ENCODE measurements around the gene MYO15A. TPM values are rescaled to one million over a fixed set of nuclear protein-coding genes. Genes with fewer than 3 reads are reported as not detected.

MYO15A gene
- total RNA-seq, 1 experiment from 2014 or later = 3.5 TPM

- Histone ChIP-seq H2AFZ (no peak overlapping the region), H3K9me3 (ENCODE audit: insufficient read depth, low read depth) (no peaks in the 10 kb centered on the region), H3F3A (ENCODE audit: insufficient read depth, low read depth) (0 out of 2 replicates have a peak, but pooled peaks cover 13% of the 10 kb centered on the region), H3K9me2 (ENCODE audit: insufficient read depth) (no peaks in the 10 kb centered on the region), H3K27me3 (ENCODE audit: insufficient read depth, low read depth) (no peaks in the 10 kb centered on the region), H3K79me2 (ENCODE audit: low read depth) (no peaks in the 10 kb centered on the region), H4K20me1 (ENCODE audit: insufficient read depth) (no peaks in the 10 kb centered on the region), H3K27ac (no peak overlapping the region), H3K4me2 (no peak overlapping the region), H3K4me3 (no peak overlapping the region), H3K36me3 (ENCODE audit: low read depth) (no peaks in the 10 kb centered on the region), H3K4me1 (replicated peaks; ENCODE audit: insufficient read depth) (peaks cover 5% of the 10 kb centered on the region; the same call in 1 of the 2 replicates)
- BruUV-seq (replicated peaks) = no TSS peak
- DNase-seq = no peak
- intact Hi-C loops (cut with micrococcal nuclease; ENCODE audit: unreplicated experiment) = no loop called here
- CTCF ChIA-PET = no interaction called here
- TF ChIP-seq CTCF (conservative IDR thresholded peaks at IDR 0.05) = peak; percentile 57
- no peak for TF ChIP-seq EZH2 (IDR thresholded peaks at IDR 0.05; ENCODE audit: low read depth)
- POLR2A ChIA-PET (ENCODE audit: unreplicated experiment) = interaction anchor here (0.6 to 0.8 kb wide), 2 partner anchors 123 to 215 kb away, joined by 3 to 6 read pairs; no protein-coding TSS in a partner anchor
Measured at GRCh38 chr17:18143044-18143936, 34.7 kb downstream of the MYO15A start.

GRCh38 chr17:18144261-18144660 is 35.7 kb downstream of the MYO15A start:
- ChIA-PET POLR2A (ENCODE audit: unreplicated experiment) (interaction anchor here (0.6 to 0.7 kb wide), 3 partner anchors 122 to 1122 kb away, joined by 3 to 8 read pairs (median 3); no protein-coding TSS in a partner anchor), CTCF (no interaction called here)
- Histone ChIP-seq H2AFZ (no peak overlapping the region), H3K79me2 (ENCODE audit: low read depth) (no peaks in the 10 kb centered on the region), H3F3A (ENCODE audit: insufficient read depth, low read depth) (0 out of 2 replicates have a peak, but pooled peaks cover 13% of the 10 kb centered on the region), H3K36me3 (ENCODE audit: low read depth) (no peaks in the 10 kb centered on the region), H3K4me2 (no peak overlapping the region), H3K4me1 (replicated peaks; ENCODE audit: insufficient read depth) (peaks cover 5% of the 10 kb centered on the region; the same call in 1 of the 2 replicates), H3K27ac (no peak overlapping the region), H3K9me2 (ENCODE audit: insufficient read depth) (no peaks in the 10 kb centered on the region), H3K4me3 (no peak overlapping the region), H4K20me1 (ENCODE audit: insufficient read depth) (no peaks in the 10 kb centered on the region), H3K9me3 (ENCODE audit: insufficient read depth, low read depth) (no peaks in the 10 kb centered on the region), H3K27me3 (ENCODE audit: insufficient read depth, low read depth) (no peaks in the 10 kb centered on the region)
- no peak for DNase-seq
- intact Hi-C loops (cut with micrococcal nuclease; ENCODE audit: unreplicated experiment) = no loop called here
- TF ChIP-seq EZH2 (IDR thresholded peaks at IDR 0.05; ENCODE audit: low read depth) (no peak), CTCF (conservative IDR thresholded peaks at IDR 0.05) (no peak)
- no TSS peak for BruUV-seq (replicated peaks)

GRCh38 chr17:18144855-18145254 is 36.3 kb downstream of the MYO15A start:
- H3K79me2 ChIP-seq (ENCODE audit: low read depth) = no peaks in the 10 kb centered on the region
- intact Hi-C loops (cut with micrococcal nuclease; ENCODE audit: unreplicated experiment) = no loop called here
- no peak overlapping the region for H3K27ac ChIP-seq
- no peak overlapping the region for H3K4me2 ChIP-seq
- H3K36me3 ChIP-seq (ENCODE audit: low read depth) = no peaks in the 10 kb centered on the region
- no TSS peak for BruUV-seq (replicated peaks)
- H2AFZ ChIP-seq = no peak overlapping the region
- ChIA-PET POLR2A (ENCODE audit: unreplicated experiment) (interaction anchor here (0.6 to 0.8 kb wide), 3 partner anchors 123 to 1921 kb away, joined by 3 to 8 read pairs (median 4); no protein-coding TSS in a partner anchor), CTCF (no interaction called here)
- H3K4me1 ChIP-seq (replicated peaks; ENCODE audit: insufficient read depth) = peaks cover 5% of the 10 kb centered on the region; the same call in 1 of the 2 replicates
- no peak for DNase-seq
- no peaks in the 10 kb centered on the region for H3K9me3 ChIP-seq (ENCODE audit: insufficient read depth, low read depth)
- no peaks in the 10 kb centered on the region for H3K9me2 ChIP-seq (ENCODE audit: insufficient read depth)
- no peak overlapping the region for H3K4me3 ChIP-seq
- no peaks in the 10 kb centered on the region for H3K27me3 ChIP-seq (ENCODE audit: insufficient read depth, low read depth)
- TF ChIP-seq CTCF (conservative IDR thresholded peaks at IDR 0.05) (no peak), EZH2 (IDR thresholded peaks at IDR 0.05; ENCODE audit: low read depth) (no peak)
- H3F3A ChIP-seq (ENCODE audit: insufficient read depth, low read depth) = 0 out of 2 replicates have a peak, but pooled peaks cover 13% of the 10 kb centered on the region
- no peaks in the 10 kb centered on the region for H4K20me1 ChIP-seq (ENCODE audit: insufficient read depth)

Measured in PC-9 (cell line).